ENCODE results near the gene MC1R. TPM values are rescaled to one million over a fixed set of nuclear protein-coding genes. Genes with fewer than 3 reads are reported as not detected.
"Not testable (repeated sequence)": the region's sequence is repeated elsewhere in the genome, so short reads cannot be mapped to it uniquely, and the experiment has no call there.

MC1R gene
- polyA plus RNA-seq, 3 donors, result 0.21 to 3.9 TPM; not detected in 1

DNA sequence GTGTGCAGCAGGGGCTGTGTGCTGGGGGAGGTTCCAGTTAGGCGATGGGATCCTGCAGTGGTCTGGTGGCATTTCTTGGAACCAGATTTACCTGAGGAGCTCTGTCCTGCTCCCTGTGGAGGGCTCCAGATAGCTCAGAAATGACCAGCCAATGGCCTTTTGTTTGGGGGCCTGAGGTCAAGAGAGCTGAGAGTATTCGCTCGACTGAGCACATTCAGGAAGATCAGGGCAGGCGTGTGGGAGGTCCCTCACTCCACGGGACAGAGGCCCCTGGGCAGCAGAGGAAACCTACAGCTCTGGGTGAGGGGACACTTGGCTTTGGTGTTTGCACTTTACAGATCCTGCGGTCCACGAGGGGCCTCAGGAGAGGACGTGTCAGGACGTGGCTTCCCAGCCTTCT lies 48.1 kb downstream of the MC1R start:
- no peak overlapping the region for H3K4me2 ChIP-seq (replicated peaks; ENCODE audit: extremely low read depth, low read length, poor library complexity, severe bottlenecking)
- TF ChIP-seq, protein P1, sequence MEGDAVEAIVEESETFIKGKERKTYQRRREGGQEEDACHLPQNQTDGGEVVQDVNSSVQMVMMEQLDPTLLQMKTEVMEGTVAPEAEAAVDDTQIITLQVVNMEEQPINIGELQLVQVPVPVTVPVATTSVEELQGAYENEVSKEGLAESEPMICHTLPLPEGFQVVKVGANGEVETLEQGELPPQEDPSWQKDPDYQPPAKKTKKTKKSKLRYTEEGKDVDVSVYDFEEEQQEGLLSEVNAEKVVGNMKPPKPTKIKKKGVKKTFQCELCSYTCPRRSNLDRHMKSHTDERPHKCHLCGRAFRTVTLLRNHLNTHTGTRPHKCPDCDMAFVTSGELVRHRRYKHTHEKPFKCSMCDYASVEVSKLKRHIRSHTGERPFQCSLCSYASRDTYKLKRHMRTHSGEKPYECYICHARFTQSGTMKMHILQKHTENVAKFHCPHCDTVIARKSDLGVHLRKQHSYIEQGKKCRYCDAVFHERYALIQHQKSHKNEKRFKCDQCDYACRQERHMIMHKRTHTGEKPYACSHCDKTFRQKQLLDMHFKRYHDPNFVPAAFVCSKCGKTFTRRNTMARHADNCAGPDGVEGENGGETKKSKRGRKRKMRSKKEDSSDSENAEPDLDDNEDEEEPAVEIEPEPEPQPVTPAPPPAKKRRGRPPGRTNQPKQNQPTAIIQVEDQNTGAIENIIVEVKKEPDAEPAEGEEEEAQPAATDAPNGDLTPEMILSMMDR (IDR thresholded peaks at IDR 0.05), result no peak
- Mint-ChIP-seq H3K4me3 (no peak overlapping the region), H3K27ac (peak overlapping the region; percentile 68 to 94 (median 92)), H3K36me3 (peaks cover 30 to 64% of the 10 kb centered on the region in 2 donors), H3K9me3 (peaks cover 0 to 4% (median 0%) of the 10 kb centered on the region in 7 donors), H3K27me3 (ENCODE audit: low read depth in 3 of 3) (peaks cover 0 to 3% (median 0%) of the 10 kb centered on the region in 3 donors), H3K4me1 (peaks cover 42% of the 10 kb centered on the region)
- peaks cover 46 to 57% of the 10 kb centered on the region in 2 donors for H3K4me1 ChIP-seq (ENCODE audit: control insufficient read depth in 1 of 2, insufficient read depth in 2 of 2, low read length in 2 of 2)
- H4K20me1 ChIP-seq (ENCODE audit: insufficient read depth, low read length), result peaks cover 61% of the 10 kb centered on the region
- H3K9me3 ChIP-seq (replicated peaks in 1 of 2; ENCODE audit: control insufficient read depth in 1 of 2, insufficient read depth in 1 of 2, low read length in 2 of 2), result no peaks in the 10 kb centered on the region
- WGBS (ENCODE audit: insufficient coverage), result 95% methylated on average over 5 of the region's 9 CpGs
- H2AFZ ChIP-seq (ENCODE audit: insufficient read depth, low read depth, low read length, poor library complexity, severe bottlenecking), result no peak overlapping the region
- no peaks in the 10 kb centered on the region for H3K27me3 ChIP-seq (ENCODE audit: control insufficient read depth in 2 of 2, insufficient read depth in 2 of 2, low read length in 2 of 2)
- H3K36me3 ChIP-seq (replicated peaks in 1 of 2; ENCODE audit: control insufficient read depth in 1 of 2, insufficient read depth in 2 of 2, low read length in 2 of 2), result peaks cover 51 to 54% of the 10 kb centered on the region in 2 donors
- peak overlapping the region; percentile 84 to 91 for H3K27ac ChIP-seq (ENCODE audit: low read depth in 1 of 2, low read length in 2 of 2)
- no peak for DNase-seq
- no peak overlapping the region for H3K4me3 ChIP-seq (replicated peaks in 1 of 3; ENCODE audit: low read depth in 2 of 3, low read length in 3 of 3)
- no peak overlapping the region for H3K9ac ChIP-seq (ENCODE audit: insufficient read depth, low read length, poor library complexity, severe bottlenecking)
- H3K79me2 ChIP-seq (ENCODE audit: insufficient read depth, low read length), result peaks cover 35% of the 10 kb centered on the region
- intact Hi-C loops (cut with micrococcal nuclease), result no loop called here

DNA sequence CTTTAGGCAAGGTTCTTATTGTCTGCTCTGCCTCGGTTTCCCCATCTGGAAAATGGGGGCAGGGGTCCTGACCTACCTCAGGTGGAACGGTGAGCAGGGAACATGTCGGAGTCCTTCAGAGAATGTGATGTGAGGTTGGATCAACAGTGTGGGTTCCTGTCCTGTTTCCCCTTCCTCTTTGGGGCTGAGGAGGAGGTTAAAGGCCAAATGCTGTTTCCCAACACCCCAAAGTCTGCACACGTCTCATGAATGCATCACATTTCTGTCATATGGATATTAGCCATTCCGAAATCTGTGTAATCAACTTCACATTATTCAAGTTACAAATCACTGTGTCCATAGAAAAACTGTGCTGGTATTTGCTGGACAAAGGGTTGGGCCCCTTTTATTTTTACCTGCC lies 48.8 kb downstream of the MC1R start:
- H3K9me3 ChIP-seq (replicated peaks in 1 of 2; ENCODE audit: control insufficient read depth in 1 of 2, insufficient read depth in 1 of 2, low read length in 2 of 2); H3K27me3 ChIP-seq (ENCODE audit: control insufficient read depth in 2 of 2, insufficient read depth in 2 of 2, low read length in 2 of 2); H2AFZ ChIP-seq (ENCODE audit: insufficient read depth, low read depth, low read length, poor library complexity, severe bottlenecking); intact Hi-C loops (cut with micrococcal nuclease); H3K9ac ChIP-seq (ENCODE audit: insufficient read depth, low read length, poor library complexity, severe bottlenecking); H3K27me3 Mint-ChIP-seq (ENCODE audit: low read depth in 3 of 3); H3K9me3 Mint-ChIP-seq: not testable (repeated sequence)
- Histone ChIP-seq H3K4me2 (replicated peaks; ENCODE audit: extremely low read depth, low read length, poor library complexity, severe bottlenecking) (peak overlapping the region; percentile 11), H4K20me1 (ENCODE audit: insufficient read depth, low read length) (peaks cover 54% of the 10 kb centered on the region), H3K27ac (ENCODE audit: low read depth in 1 of 2, low read length in 2 of 2) (peak overlapping the region; percentile 84 to 91), H3K36me3 (replicated peaks in 1 of 2; ENCODE audit: control insufficient read depth in 1 of 2, insufficient read depth in 2 of 2, low read length in 2 of 2) (peaks cover 46 to 48% of the 10 kb centered on the region in 2 donors), H3K4me3 (replicated peaks in 1 of 3; ENCODE audit: low read depth in 2 of 3, low read length in 3 of 3) (peak overlapping the region in 1 of 3 experiments; percentile 38), H3K4me1 (ENCODE audit: control insufficient read depth in 1 of 2, insufficient read depth in 2 of 2, low read length in 2 of 2) (peaks cover 51 to 62% of the 10 kb centered on the region in 2 donors), H3K79me2 (ENCODE audit: insufficient read depth, low read length) (peaks cover 35% of the 10 kb centered on the region)
- DNase-seq, result peak; percentile 58 to 78 (median 63)
- 38% methylated on average over 3 of the region's 5 CpGs for WGBS (ENCODE audit: insufficient coverage)
- peaks cover 44% of the 10 kb centered on the region for H3K4me1 Mint-ChIP-seq
- H3K36me3 Mint-ChIP-seq, result peaks cover 27 to 57% of the 10 kb centered on the region in 2 donors
- H3K27ac Mint-ChIP-seq, result peak overlapping the region; percentile 85 to 94 (median 92)
- H3K4me3 Mint-ChIP-seq, result peak overlapping the region in 1 of 2 donors; percentile 76

DNA sequence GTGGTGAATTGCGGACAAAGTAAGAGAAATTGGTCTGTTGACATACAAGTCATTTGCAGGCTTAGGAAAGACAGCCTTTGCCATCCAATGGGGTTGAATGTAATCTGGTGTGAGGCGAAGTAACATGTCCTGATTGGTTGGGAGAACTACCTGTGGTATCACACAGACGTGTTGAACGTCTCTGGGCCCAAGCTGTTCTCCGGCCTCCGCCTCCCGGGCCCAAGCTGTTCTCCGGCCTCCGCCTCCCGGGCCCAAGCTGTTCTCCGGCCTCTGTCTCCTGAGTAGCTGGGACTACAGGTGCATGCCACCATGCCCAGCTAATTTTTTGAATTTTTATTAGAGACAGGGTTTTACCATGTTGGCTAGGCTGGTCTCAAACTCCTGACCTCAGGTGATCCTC lies 49.4 kb downstream of the MC1R start:
- H3K9me3 ChIP-seq (replicated peaks in 1 of 2; ENCODE audit: control insufficient read depth in 1 of 2, insufficient read depth in 1 of 2, low read length in 2 of 2); H3K4me3 ChIP-seq (replicated peaks in 1 of 3; ENCODE audit: low read depth in 2 of 3, low read length in 3 of 3); H3K27me3 ChIP-seq (ENCODE audit: control insufficient read depth in 2 of 2, insufficient read depth in 2 of 2, low read length in 2 of 2); H2AFZ ChIP-seq (ENCODE audit: insufficient read depth, low read depth, low read length, poor library complexity, severe bottlenecking); H3K27me3 Mint-ChIP-seq (ENCODE audit: low read depth in 3 of 3); DNase-seq; intact Hi-C loops (cut with micrococcal nuclease); H3K4me2 ChIP-seq (replicated peaks; ENCODE audit: extremely low read depth, low read length, poor library complexity, severe bottlenecking); H3K9ac ChIP-seq (ENCODE audit: insufficient read depth, low read length, poor library complexity, severe bottlenecking); H3K9me3 Mint-ChIP-seq; H3K4me3 Mint-ChIP-seq: not testable (repeated sequence)
- Histone ChIP-seq H3K36me3 (replicated peaks in 1 of 2; ENCODE audit: control insufficient read depth in 1 of 2, insufficient read depth in 2 of 2, low read length in 2 of 2) (peaks cover 40 to 41% of the 10 kb centered on the region in 2 donors), H3K79me2 (ENCODE audit: insufficient read depth, low read length) (peaks cover 33% of the 10 kb centered on the region), H4K20me1 (ENCODE audit: insufficient read depth, low read length) (peaks cover 48% of the 10 kb centered on the region), H3K4me1 (ENCODE audit: control insufficient read depth in 1 of 2, insufficient read depth in 2 of 2, low read length in 2 of 2) (peaks cover 53 to 66% of the 10 kb centered on the region in 2 donors), H3K27ac (ENCODE audit: low read depth in 1 of 2, low read length in 2 of 2) (peak overlapping the region; percentile 84 to 91)
- WGBS (ENCODE audit: insufficient coverage), result 98% methylated on average over 10 of the region's 11 CpGs
- Mint-ChIP-seq H3K27ac (peak overlapping the region; percentile 85 to 94 (median 92)), H3K4me1 (peaks cover 46% of the 10 kb centered on the region), H3K36me3 (peaks cover 23 to 51% of the 10 kb centered on the region in 2 donors)

Measured in CD14-positive monocyte (primary cell).